GM10266 (cell line): ENCODE results near the gene ARHGAP10.

ENCODE experiments used
- DNase-seq: peaks from one replicate; pipeline ENCODE4 v3.0.0; 2012; ENCODE audit errors: extremely low spot score
- TF ChIP-seq, protein P1 (sequence below): IDR thresholded peaks from 2 replicates; pipeline ENCODE4 v1.5.1; 2012; ENCODE audit warnings: mild to moderate bottlenecking, low read depth; ENCODE audit not compliant: control insufficient read depth, insufficient read depth; ENCODE audit errors: missing control alignments

Gene ARHGAP10

DNA sequence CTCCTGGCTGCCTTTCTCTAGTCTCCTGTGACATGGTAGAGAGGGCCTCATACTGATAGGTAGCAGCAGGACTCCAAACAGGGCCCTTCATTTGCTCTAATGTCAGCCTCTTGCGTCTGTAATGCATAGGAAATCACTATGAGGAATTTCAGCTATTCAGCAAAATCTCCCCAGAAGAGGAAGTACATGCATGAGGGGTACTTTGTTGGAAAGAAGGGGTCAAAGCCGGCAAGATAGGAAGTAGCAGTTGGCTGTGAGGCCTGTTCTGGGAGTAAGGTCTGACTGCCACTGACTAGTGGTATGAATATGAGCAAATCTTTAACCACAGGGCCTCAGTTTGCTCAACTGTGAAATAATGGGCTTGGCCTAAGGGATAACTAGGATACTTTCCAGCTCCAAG is 283.2 kb downstream of the ARHGAP10 start:
- DNase-seq = no peak
- TF ChIP-seq, protein P1, sequence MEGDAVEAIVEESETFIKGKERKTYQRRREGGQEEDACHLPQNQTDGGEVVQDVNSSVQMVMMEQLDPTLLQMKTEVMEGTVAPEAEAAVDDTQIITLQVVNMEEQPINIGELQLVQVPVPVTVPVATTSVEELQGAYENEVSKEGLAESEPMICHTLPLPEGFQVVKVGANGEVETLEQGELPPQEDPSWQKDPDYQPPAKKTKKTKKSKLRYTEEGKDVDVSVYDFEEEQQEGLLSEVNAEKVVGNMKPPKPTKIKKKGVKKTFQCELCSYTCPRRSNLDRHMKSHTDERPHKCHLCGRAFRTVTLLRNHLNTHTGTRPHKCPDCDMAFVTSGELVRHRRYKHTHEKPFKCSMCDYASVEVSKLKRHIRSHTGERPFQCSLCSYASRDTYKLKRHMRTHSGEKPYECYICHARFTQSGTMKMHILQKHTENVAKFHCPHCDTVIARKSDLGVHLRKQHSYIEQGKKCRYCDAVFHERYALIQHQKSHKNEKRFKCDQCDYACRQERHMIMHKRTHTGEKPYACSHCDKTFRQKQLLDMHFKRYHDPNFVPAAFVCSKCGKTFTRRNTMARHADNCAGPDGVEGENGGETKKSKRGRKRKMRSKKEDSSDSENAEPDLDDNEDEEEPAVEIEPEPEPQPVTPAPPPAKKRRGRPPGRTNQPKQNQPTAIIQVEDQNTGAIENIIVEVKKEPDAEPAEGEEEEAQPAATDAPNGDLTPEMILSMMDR = no peak

DNA sequence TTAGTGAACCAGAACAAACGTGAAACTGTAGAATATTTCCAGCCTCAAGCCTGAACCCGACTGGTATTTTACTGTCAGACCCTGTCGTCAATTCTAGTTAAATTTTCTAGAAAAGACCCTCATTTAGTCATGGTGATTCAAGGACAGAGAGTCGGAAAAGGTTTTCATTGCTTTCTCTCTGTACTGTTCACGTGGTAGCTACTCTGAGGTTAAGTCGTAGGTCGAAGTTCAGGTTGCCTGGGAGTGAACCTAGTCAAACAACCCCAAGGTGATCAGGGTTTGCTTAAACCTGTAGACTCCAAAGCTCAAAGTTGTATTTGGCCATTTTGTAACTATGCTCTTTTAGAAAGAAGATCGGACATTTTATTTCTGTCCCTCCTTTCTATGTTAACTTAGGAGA is 283.6 kb downstream of the ARHGAP10 start:
- TF ChIP-seq, protein P1 = no peak
- DNase-seq = no peak

DNA sequence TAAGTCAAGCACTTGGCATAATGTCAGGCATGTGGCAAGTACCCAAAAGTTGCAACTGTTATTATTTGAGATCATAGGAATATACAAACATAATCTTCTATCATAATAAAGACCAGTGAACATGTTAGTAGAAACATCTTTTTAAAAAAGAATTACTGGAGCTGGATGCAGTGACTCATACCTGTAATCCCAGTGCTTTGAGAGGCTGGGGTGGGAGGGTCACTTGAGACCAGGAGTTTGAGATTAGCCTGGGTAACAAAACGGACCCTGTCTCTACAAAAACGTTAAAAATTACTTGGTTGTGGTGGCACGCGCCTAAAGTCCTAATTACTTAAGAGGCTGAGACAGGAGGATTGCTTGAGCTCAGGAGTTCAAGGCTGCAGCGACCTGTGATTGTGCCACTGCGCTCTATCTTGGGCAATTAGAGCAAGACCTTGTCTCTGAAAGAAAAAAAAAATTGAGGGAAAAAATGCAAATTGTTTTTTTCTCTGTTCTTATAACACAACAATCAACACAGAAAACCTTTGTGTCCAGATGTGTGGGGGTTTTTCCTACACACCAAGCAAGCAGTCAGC is 284.3 kb downstream of the ARHGAP10 start:
- no peak for DNase-seq
- TF ChIP-seq, protein P1 = no peak

DNA sequence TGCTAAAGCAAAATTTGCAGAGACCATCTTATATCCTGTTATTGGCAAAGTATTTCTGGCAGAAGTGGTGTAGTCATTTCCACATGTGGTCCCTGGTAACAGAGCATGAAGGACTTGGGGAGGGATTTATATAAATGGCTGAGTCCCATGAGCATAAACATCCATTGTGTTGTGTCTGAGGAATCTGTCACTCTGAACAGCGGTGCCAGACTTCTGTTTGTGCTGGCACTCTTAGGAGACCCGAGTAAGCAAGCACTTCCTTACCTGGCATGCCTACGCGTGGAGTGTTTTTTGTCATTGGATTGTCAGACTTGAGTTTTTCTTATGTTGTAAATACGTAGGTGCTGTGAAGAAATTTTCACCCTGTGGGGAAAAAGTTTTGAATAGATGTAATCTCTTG is 285.9 kb downstream of the ARHGAP10 start:
- TF ChIP-seq, protein P1 = no peak
- DNase-seq = no peak

DNA sequence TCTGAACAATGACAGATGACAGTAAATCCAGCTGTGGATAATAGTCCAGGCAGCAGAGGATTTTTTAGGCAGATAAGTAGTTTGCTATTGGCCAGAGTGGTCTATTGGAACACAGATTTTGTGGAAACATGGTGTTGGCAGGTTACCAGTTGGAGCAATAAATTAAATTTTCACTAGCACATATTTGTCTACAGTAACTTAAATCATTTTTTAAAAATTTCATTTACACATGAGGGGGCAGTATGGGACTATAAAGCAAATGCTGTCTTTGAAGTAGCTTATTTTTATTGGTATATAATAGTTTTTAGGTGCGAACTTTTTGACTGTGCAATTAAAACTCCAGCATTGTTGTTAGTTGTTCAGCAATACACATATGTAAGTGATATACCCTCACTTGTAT is 289.8 kb downstream of the ARHGAP10 start:
- TF ChIP-seq, protein P1 = no peak
- no peak for DNase-seq

DNA sequence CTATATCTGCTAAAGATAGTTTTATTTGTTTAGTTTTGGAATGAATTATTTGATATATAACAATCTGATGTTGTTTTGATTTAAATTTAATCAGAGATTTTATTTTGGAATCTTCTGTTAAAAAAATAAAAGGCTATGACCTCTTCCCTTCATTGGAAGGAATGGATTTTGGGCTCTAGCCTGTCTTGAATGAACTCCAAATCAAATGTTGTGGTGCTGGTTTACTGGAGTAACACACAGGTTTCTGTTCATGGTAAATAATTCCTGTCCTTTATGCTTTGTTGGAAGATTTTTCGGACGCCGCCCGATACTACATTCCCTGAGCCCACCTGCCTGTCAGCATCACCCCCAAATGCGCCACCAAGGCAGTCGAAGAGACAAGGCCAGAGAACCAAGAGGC is 291.1 kb downstream of the ARHGAP10 start:
- TF ChIP-seq, protein P1 = no peak
- DNase-seq = no peak

DNA sequence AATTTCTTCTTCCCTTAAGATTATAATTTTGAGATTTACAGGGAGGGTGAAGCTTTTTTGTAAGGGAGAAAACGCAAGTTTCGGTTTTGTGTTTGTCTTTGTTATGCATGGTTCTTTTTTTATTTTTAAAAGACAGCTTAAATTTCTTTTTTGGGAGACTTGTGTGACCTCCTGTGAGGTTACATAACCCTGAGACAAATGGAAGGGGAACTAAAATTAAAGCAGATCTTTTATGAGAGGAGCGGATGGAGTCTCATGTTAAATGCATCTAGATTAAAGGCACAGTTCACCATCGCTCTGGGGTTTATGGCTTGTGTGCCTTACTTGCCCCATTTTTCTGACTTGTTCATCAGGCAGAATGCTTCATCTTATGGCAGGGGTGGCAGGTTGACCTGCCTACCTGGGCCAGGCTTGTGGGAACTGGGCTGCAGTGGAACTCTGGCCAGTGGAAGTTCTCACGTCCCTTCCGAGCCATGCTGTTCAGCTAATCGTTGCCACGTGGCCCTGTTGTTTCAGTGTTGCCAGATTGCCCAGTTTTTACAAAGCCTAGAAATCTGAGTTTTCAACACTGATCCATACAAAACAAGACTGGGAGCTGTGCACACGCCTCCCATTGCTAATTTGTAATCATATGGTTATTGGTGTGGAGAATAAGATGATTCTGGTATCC is 291.8 kb downstream of the ARHGAP10 start:
- no peak for DNase-seq
- TF ChIP-seq, protein P1 = no peak
